Stimulated activated CD8-positive, alpha-beta memory T cell treated with anti-CD3 and anti-CD28 coated beads, Interleukin-4, amount 100 ng/mL, for 4 hours (primary cell): ENCODE measurements around the gene CCDC197.
A peak's percentile ranks its signal among the peaks of the same experiment; 100 is the strongest.

ENCODE experiments used
- DNase-seq, 2 donors: peaks; one replicate each; pipeline ENCODE4 v3.0.0-alpha.2; 2020; ENCODE audit warnings: low read depth in 2 of 2, low spot score in 1 of 2

Gene CCDC197

GRCh38 chr14:94022532-94023411 is 25.7 kb downstream of the CCDC197 start:
- DNase-seq, result no peak

- DNase-seq, result no peak
These were observed 27.4 kb downstream of the CCDC197 start for GRCh38 chr14:94024549-94024948.

- DNase-seq, result no peak
These were observed 28.6 kb downstream of the CCDC197 start for GRCh38 chr14:94025720-94026119.

GRCh38 chr14:94026173-94026888 is 29.2 kb downstream of the CCDC197 start, which contains the start of gene OTUB2:
TSS of gene OTUB2 (plus strand) at chr14:94026340. CDS start at chr14:94026538, 198 bp downstream.
- DNase-seq, result peak; percentile 85 to 91

GRCh38 chr14:94026889-94027469 is 29.9 kb downstream of the CCDC197 start:
- DNase-seq, result no peak

GRCh38 chr14:94027566-94028449 is 30.7 kb downstream of the CCDC197 start:
- DNase-seq, result no peak

GRCh38 chr14:94028450-94028826 is 31.3 kb downstream of the CCDC197 start:
- no peak for DNase-seq

- DNase-seq, result no peak
These were observed 32.2 kb downstream of the CCDC197 start for GRCh38 chr14:94029265-94029664.

GRCh38 chr14:94029671-94030203 is 32.6 kb downstream of the CCDC197 start:
- DNase-seq, result no peak

- no peak for DNase-seq
These were observed 33.5 kb downstream of the CCDC197 start for GRCh38 chr14:94030571-94030970.

- no peak for DNase-seq
These were observed 34.2 kb downstream of the CCDC197 start for GRCh38 chr14:94031161-94031882.

- no peak for DNase-seq
These were observed 34.8 kb downstream of the CCDC197 start for GRCh38 chr14:94031883-94032279.

- no peak for DNase-seq
These were observed 37.8 kb downstream of the CCDC197 start for GRCh38 chr14:94034886-94035285.

- peak; percentile 31 to 64 for DNase-seq
These were observed 39.4 kb downstream of the CCDC197 start for GRCh38 chr14:94036313-94037167.

- no peak for DNase-seq
These were observed 40.9 kb downstream of the CCDC197 start for GRCh38 chr14:94037954-94038353.

- DNase-seq, result no peak
These were observed 41.4 kb downstream of the CCDC197 start for GRCh38 chr14:94038510-94038909.

- no peak for DNase-seq
These were observed 42.0 kb downstream of the CCDC197 start for GRCh38 chr14:94038921-94039629.

GRCh38 chr14:94040247-94040646 is 43.1 kb downstream of the CCDC197 start:
- DNase-seq, result no peak
